GM12875 (cell line): ENCODE results near the gene STEAP3.

ENCODE experiments used
- H3K4me3 ChIP-seq: one replicate; pipeline ENCODE4 v1.5.1; 2011; ENCODE audit warnings: low read depth, low read length, control low read depth
- CTCF ChIP-seq: IDR thresholded peaks from 2 replicates; pipeline ENCODE4 v1.5.1; 2011; ENCODE audit warnings: low read depth, mild to moderate bottlenecking, control low read depth, inconsistent platforms, low read length, moderate library complexity, borderline replicate concordance; ENCODE audit not compliant: insufficient read depth

Gene STEAP3

GRCh38 chr2:119230219-119231185, 6.9 kb downstream of the STEAP3 start:
- TF ChIP-seq CTCF, result no peak
- H3K4me3 ChIP-seq, result no peak overlapping the region

- H3K4me3 ChIP-seq, result no peak overlapping the region
- TF ChIP-seq CTCF, result no peak
These were observed 8.5 kb downstream of the STEAP3 start for GRCh38 chr2:119231975-119232665.

- no peak overlapping the region for H3K4me3 ChIP-seq
- no peak for TF ChIP-seq CTCF
These were observed 9.0 kb downstream of the STEAP3 start for GRCh38 chr2:119232666-119232993.

- H3K4me3 ChIP-seq, result no peak overlapping the region
- TF ChIP-seq CTCF, result no peak
These were observed 9.8 kb downstream of the STEAP3 start for GRCh38 chr2:119233326-119234020.

- TF ChIP-seq CTCF, result peak; percentile 48; the same call in 1 of the 2 replicates
- H3K4me3 ChIP-seq, result no peak overlapping the region
These were observed 10.7 kb downstream of the STEAP3 start for GRCh38 chr2:119234021-119235019.

GRCh38 chr2:119236796-119237195, 13.2 kb downstream of the STEAP3 start:
- no peak for TF ChIP-seq CTCF
- no peak overlapping the region for H3K4me3 ChIP-seq
